GM21825 (cell line): ENCODE data around the gene SORCS1.

ENCODE experiments used
- ATAC-seq: cut with Tn5 transposase; IDR thresholded peaks from one replicate; pipeline ENCODE4 v1.9.1; 2021; ENCODE audit warnings: mild to moderate bottlenecking, moderate library complexity; ENCODE audit not compliant: unreplicated experiment

Gene SORCS1

DNA sequence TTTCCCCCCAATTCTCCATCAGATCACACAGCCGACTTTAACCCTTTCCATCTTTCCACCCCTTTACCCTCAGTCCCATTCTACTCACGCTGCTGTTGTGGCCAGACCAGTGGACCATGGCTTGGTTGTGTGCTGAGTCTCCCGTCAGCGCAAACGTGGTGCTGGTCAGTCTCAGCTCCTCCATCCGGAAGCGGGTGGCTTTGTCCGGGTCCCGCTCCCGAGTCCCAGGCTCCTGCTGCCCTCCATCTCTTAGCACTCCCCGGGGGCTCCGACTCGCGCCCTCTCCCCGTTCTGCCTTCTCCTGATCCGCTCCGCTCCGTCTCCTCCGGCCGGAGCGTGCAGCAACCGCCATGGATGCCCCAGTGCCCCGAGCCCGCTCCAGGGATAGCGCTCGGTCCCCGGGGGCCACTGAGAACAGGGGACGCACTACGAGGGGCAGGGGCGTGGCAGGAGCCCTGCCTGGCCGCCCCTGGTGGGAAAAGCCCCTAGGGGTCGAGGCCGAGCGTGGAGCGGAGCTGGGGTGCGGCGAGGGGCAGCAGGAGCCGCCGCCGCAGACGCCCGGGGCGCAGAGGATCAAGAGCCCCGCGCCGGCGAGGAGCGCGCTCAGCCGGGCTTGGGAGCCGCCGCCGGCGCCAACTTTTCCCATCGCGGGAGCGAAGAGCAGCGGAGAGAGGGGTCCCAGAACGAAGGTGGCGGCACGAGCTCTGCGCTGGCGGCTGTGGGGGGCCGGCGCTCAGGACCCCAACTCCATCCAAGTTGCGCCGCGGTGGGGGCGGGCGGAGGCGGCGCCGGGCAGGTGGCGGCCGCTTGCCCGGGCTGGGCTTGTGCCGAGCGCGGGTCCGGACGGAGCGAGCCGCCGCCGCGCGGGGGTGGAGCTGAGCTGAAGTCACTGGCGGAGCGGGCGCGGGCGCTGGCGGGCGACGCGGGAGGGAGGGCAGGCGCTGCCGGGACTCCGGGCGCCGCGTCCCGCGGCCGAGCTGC is at the start of gene SORCS1:
TSS of gene SORCS1 (minus strand) at position 826 of the 981 bp plus-strand sequence.
- ATAC-seq = no peak

- no peak for ATAC-seq
These were observed 49.8 kb upstream of the SORCS1 start for GRCh38 chr10:107214261-107214660.

- ATAC-seq = no peak
These were observed 49.4 kb upstream of the SORCS1 start for GRCh38 chr10:107213861-107214260.

DNA sequence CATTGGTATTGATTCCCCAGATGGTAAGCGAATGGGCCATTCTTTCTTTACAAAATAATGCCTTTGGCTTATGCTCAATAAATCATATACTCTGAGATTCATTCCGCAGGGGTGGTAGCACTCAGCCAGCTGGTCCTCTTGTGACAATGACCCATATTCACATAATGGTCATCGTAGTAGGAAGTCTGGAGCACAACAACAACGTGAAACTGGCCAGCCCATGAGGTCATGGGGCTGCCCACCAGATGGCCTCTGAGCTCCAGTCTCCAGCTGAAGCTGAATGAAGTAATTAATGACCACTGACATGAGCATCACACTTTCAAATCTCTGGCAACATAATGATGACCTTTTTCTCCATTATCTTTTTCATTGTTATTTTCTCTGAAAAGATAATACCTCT is 42.3 kb upstream of the SORCS1 start:
- no peak for ATAC-seq

GRCh38 chr10:107169516-107169915 is 5.0 kb upstream of the SORCS1 start:
- ATAC-seq = no peak

GRCh38 chr10:107168738-107169137 is 4.2 kb upstream of the SORCS1 start:
- no peak for ATAC-seq

- ATAC-seq = no peak
These were observed 1.9 kb upstream of the SORCS1 start for GRCh38 chr10:107166403-107166802.

GRCh38 chr10:107164992-107165391 is 486 bp upstream of the SORCS1 start:
- ATAC-seq = no peak

- ATAC-seq = no peak
These were observed 1.2 kb downstream of the SORCS1 start for GRCh38 chr10:107163076-107163855.

DNA sequence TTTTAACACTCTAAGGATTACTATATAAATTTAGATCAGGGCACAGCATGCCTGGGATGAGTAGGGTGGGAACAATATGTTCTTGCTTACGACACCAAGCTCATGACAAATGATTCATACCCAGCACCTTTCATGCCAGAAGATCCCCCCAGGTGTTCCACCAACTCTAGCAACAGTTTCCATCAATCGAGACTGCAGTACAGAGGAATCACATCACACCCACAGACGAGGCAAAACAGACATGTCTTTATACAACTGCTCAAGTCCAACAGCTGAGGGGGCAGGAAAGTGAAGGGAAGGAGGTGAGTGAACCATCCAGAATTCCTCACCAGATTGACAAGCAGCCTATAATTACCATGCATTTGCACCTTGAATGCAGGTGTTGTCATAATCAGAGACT is 3.6 kb downstream of the SORCS1 start:
- ATAC-seq = no peak

DNA sequence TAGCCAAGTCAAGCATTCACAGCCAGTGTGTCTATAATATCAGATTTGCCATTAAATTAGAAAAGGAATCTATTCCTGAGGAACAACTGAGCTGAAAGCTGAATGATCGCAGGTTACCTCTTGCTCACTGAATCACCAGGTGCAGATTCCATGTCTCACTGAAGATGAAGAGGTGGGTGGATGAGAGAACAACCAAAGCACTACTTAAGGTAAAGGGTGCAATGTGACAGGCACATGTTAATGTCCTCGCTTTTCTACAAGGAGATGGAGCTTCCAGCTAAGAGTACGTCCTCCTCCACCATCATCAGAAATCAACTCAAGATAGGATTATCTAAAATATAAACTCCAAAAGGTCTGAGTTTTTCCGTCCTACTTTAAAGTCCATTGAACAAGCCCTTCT is 4.6 kb downstream of the SORCS1 start:
- ATAC-seq = no peak

DNA sequence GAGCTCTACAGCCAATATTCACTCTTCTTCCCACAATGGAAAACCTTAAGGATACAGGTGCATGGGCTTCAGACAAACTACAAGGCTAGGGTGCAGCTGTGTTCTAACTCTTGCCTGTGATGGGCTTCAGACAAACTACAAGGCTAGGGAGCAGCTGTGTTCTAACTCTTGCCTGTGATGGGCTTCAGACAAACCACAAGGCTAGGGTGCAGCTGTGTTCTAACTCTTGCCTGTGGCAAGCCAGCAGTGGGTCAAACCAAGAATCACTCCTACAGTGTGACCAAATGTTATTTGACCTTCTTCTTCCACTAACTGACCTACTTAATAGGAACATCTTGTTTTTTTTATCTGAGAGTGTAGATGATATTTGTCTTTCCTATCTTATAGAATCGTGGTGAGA is 7.4 kb downstream of the SORCS1 start:
- no peak for ATAC-seq

- ATAC-seq = no peak
These were observed 12.4 kb downstream of the SORCS1 start for GRCh38 chr10:107152087-107152486.

DNA sequence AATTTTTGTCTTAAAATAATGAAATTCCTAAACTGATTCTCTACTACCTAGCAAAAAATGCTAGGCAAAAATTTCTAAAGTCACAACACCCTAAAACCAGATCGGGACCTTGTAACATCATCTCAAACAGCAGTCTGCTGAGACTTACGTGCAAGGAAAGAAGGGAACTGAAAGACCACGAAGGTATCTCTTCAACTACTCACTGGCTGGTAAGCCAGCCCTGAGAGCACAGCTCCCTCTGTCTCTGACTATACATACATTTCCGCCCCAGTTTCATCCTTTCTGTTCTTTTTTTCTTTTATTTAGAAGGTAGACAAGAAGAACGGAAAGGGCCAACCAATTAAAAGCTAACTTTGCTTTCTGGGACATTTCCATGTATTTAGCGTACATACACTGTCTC is 15.6 kb downstream of the SORCS1 start:
- no peak for ATAC-seq

GRCh38 chr10:107144490-107144889 is 20.0 kb downstream of the SORCS1 start:
- ATAC-seq = no peak

- ATAC-seq = no peak
These were observed 22.9 kb downstream of the SORCS1 start for GRCh38 chr10:107141524-107142061.

DNA sequence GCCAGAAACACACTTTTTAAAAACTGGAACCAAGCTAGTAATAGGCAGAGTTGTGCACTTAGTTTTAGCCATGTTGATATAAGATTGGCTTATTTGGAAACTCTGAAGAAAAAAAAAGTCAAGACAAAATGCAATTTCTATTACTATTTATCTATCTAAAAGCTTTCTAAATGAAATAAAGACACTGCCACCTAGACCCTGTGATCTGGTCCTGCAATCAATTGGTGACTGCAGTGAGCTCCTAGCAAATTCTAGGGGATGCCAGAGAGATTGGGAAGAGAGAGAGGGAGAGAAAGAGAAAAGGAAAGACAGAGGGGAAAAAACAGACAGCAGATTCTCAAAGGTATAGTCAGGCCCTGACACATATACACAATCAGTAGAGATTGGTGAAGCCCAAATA is 25.3 kb downstream of the SORCS1 start:
- no peak for ATAC-seq

DNA sequence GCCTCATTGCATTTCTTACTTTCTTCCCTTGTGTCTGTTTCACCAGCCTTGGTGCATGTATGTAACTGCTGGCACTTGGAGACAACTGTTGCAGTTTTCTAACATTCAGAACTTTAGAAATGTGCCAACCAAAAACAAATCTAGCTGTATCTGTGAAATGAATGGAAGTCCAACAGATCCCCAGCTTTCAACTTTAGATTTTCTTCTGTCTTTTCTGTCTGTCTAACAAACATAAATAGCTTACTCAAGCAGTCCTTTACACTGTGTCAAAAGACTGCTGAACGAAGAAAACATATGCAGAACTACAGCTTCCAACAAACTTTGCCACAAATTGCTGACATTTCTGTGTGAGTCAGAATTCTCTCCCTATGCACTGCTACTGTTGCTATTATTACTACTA is 30.9 kb downstream of the SORCS1 start:
- ATAC-seq = no peak

- no peak for ATAC-seq
These were observed 35.5 kb downstream of the SORCS1 start for GRCh38 chr10:107129000-107129399.

DNA sequence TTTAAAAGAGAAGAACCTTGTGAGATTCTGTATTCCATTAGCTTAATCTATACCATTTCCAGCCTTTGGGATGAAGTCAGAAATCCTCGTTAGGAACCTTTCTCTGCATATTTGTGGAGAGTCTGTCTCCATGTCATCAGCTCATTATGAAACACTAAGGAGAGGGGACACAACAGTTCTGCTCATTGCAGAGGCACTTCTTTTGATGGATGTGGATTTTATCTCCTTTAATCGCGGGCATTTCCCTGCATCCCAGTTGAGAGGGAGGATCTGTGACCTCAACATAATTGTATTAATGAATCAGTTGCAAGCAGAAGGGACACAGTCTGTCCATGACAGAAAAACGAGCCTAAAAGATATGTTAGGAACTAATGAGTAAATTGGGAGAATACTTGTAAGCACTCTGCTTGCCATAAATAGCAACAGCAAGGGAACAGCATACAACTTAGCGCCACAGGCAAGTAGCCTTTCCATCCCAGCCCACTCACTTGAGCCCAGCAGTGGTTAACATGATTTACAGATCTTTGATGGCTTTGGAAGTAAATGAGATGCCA is 37.9 kb downstream of the SORCS1 start:
- no peak for ATAC-seq

DNA sequence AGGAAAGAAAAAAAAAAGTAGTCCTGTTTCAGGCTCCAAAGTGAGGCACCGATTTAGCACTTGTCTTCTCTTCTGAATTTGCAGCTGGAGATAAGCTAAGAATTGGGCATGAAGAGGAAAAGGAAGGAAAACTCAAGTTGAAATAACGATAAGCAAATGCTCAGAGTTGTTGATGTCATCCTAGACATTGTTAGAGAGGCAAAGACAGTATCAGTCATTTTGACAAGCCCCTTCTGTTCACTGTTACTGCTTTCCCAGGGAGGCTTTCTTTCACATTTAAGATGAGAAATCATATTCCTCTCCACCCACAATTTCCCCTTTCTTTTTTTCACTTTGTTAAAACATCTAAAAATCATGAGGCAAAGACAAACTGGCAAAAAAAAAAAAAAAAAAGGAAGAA is 41.8 kb downstream of the SORCS1 start:
- no peak for ATAC-seq
